ENCODE data around the gene HJV.

Gene HJV

GRCh38 chr1:146020058-146021049 lies 1.2 kb downstream of the HJV start:
- no peak for DNase-seq

DNA sequence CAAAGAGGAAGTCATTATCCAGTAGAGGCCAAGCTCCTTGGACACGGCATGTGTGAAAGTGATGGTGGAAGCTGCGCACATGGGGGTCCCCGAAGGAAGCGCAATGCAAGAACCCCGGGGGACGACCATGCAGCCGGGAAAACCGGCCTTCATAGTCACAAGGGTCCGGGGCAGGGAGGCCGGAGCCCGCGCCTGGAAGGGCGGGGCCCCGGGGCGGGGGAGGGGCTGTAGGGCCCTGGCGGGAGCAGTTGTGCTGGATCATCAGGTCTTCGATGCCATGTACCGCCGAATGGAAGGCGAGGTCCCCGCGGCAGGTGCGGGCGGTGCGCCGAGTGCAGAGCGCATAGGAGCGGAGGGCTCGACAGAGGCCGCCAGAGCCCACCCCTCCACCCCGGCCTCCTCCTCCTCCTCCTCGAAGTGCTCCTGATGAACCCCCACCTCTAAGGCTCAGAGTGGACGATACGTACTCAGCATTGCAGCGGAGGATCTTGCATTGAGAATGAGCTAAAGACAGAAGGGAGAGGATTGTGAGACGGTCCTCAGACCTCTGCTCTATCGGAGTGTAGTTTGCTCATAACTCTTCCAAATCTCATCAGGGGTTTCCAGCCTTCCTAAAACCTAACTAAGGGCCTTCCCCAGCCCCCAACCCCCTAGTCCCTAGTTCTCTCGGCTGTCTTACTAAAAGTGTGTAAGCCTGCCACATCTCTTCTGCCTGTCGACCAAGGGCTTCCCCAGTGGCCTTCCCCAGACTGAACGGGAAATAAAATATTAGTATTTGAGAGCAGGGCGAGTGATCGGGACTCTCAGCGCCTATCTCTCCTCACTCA lies 2.1 kb downstream of the HJV start:
- DNase-seq, result no peak

- no peak for DNase-seq
Observed at GRCh38 chr1:146016891-146017290, 4.6 kb downstream of the HJV start.

- no peak for DNase-seq
Observed at GRCh38 chr1:146013559-146013922, 8.0 kb downstream of the HJV start.

DNA sequence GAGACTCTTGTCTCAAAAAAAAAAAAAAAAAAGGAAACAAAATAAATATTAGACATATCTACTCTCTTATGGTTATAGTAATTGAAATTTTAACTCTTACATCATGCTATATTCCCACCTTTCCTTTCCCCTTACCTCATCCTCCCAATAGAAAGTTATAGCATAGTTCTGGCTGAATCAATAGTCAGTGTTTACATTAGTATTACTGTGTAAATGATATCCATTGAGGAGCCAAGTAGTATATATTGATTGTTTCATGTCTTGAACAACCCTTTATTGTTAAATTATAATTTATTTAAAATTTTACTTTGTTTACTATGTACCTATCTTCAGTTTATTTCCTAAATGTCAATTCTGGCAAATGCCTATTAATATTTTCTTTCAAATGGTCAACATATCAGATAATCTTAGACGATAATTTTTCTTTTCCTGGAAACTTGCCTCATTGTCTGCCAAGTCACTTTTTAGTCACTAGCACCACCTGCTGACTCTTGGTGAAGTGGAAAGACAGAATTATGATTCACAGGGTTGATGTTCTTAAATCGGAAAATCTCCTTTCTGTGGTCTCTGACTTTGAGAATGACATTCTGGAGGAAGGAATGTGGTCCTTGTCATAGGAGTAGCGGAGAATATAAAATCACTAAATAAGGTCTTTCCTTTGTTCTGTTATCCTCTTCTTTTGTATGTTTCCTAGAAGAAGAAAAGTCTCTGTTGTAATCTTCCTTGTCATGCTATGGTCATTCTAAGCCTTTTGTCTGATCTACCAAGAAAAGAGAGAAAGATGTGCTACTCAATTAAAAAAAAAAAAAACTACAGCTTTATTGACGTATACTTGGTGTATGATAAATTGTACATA lies 8.6 kb downstream of the HJV start:
- peak; percentile 34 for DNase-seq

DNA sequence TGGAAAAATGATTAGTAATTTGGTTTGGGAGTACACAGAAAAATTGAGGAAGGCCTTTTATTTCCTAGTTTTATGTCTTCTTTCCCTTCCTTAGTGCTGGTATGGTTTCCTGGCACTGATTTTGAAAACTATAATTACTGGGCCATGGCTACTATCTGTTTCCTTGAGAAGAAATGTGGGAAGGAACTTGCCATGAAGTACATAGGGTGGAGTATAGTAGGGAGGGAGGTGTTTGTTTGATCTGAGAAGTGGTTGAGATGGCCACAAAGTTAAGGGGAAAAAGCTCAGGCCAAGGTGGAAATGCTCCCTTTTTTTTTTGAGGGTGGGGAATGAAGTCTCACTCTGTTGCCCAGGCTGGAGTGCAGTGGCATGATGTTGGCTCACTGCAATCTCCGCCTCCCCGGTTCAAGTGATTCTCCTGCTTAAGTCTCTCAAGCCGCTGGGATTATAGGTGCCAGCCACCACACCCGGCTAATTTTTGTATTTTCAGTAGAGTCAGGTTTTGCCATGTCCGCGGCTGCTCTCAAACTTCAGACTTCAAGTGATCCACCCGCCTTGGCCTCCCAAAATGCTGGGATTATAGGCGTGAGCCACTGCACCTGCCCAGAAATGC lies 11.3 kb downstream of the HJV start:
- no peak for DNase-seq

DNA sequence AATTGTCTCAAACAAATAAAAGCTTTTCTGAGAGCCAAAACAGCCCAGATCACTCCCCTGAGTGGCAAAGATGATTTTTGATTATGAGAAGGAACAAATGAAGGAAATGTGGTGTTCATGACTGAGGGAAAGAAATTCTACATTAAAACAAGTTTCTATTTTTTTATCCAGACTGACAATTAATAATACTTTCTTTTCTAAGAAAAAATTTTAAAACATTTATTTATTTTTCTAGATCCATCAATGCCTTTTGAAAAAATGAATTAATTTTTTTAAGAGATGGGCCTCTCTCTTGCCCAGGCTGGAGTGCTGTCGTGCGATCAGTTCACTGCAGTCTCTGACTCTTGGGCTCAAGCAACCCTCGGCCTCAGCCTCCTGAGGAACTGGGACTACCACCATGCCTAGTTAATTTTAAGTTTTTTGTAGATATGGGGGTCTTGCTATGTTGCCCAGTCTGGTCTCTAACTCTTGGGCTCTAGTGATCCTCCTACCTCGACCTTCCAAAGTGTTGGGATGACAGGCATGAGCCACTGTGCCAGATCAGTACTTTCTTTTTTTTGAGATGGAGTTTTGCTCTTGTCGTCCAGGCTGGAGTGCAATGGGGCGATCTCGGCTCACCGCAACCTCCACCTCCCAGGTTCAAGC lies 13.9 kb downstream of the HJV start:
- DNase-seq, result no peak

DNA sequence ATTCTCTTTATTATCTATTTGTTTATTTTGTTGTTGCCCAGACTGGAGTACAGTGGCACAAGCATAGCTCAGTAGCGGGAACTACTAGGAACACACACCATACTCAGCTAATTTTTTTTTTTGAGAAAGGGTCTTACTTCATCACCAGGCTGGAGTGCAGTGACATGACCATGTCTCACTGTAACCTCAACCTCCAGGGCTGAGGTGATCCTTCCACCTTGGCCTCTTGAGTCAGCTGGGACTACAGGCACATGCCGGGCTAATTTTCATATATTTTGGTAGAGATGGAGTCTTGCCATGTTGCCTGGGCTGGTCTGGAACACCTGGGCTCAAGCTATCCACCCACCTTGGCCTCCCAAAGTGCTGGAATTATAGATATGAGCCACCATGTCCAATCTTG lies 19.8 kb downstream of the HJV start:
- DNase-seq, result no peak

GRCh38 chr1:145999321-146000024 lies 22.1 kb downstream of the HJV start:
- DNase-seq, result no peak

DNA sequence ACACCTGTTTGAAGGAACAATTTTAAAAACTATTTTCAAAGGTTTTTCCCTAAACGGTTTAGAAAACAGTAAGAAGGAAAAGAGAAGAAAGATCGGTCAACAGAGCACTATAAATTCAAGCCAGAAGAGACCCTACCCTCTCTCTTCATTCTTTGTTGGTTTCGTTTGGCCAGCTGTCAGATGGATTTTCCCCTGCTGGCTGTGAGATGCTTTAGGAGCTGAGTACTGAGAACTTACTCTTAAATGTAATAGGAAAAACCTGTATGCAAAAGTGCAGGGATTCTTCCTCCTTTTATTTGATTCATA lies 23.9 kb downstream of the HJV start:
- no peak for DNase-seq

DNA sequence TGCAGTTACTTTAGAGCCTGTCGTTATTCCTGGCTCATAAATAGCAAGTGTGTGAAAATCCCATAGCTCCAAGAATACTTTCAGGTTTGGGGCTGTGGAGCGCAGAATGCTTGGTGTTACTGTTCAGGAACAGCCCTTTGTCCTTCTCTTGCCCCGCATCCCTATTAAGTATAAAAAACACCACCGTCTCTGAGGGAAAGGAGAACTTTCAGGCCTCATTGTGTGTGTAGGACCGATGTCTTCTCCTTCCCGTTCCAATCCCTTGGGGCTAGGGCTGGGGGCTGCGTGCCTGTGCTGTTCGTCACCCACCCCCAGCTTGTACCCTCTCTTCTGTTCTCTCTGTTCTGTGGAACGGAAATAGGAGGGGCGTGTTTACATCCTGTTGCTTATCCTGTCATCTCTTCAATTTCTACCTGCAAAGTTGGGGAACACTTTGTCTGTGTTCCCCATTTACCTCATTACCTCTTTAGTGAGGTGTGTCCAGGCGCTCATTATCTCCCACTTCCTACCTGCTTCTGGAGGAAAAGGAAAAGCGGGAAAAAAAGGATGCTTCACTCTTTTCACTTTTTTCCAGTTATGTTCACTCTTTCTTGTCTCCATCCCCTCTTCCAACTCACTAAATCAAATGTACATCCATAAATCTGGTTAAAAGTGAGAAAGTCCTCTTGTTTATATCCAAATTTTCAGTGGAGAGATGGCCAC lies 24.4 kb downstream of the HJV start:
- DNase-seq, result no peak

DNA sequence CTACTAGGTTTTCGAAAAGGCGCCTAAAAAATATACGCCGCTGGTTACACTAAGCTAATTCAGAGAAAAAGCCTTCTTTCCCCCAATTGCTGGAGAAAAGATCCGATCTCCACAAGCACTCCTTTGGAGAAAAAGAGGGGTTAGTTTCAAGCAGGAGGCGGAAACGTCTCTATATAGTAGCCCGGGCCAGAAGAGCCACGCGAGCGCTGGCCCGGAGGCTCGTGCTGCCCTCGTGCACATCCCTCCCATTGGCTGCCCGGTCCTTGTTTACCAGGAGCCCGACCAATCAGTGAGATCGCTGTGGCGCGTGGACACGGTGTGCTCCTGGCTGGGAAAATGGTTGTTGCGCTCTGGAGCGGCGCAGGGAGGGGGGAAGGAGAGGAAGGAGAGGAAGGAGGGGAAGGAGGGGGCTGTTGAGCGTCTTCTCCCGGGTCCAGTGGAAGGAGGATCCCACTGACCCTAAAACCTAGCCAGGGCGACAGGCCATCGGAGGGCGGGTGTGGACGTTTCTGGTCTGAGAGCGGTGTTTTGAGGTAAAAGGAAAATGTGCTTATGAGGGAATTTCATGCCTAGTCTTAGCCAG lies 25.0 kb downstream of the HJV start, which contains the start of gene TXNIP:
TSS of gene TXNIP (minus strand) at position 147 of the 583 bp plus-strand sequence. CDS start 313 bp downstream, outside the sequence.
- DNase-seq, result peak; percentile 90

DNA sequence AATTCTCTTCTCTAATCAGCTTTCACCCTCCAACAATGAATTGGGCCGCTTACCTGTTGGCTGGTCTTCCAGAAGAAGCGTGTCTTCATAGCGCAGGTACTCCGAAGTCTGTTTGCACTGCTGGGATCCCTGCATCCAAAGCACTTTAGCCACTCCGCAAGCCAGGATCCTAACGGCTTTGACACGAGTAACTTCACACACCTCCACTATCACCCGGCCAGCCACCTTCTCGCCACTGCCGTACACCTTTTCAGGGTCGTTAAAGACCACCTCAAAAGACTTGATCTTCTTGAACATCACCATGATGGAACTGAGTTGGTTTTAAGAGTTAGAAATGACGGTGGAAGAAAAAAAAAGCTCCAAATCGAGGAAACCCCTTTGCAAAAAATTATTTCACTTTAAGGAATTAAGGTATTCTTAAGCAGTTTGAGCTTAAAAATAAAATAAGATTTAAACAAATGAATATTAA lies 25.5 kb downstream of the HJV start:
- no peak for DNase-seq

DNA sequence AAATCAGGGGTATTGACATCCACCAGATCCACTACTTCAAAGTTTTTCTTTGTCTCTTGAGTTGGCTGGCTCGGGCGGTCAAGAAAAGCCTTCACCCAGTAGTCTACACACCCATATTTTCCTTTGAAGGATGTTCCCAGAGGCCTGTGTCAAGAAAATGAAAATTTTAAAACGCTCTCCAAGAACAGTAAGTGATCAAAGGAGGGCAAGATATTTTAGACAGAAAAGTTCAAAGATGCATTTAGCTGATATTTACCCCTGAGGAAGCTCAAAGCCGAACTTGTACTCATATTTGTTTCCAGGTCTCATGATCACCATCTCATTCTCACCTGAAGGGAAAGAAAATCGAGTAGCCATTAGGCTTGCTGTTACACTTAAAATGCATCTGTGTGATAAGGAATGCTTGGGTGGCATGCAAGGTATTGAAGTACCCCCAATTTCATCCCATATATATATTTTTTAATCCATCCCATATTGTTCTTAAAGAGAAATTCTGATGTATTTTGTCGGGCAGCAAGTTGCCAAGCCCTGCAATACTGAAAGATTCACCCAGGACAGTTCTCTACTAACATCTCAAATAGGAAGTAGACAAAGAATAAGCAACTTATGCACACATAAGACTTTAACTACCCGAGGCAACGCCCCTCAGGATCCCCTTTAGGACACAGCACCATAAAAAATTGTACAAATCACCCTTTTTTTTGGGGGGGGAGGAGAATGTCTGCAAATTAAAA lies 26.2 kb downstream of the HJV start:
- no peak for DNase-seq

GRCh38 chr1:145994391-145995120 lies 27.0 kb downstream of the HJV start:
- no peak for DNase-seq

DNA sequence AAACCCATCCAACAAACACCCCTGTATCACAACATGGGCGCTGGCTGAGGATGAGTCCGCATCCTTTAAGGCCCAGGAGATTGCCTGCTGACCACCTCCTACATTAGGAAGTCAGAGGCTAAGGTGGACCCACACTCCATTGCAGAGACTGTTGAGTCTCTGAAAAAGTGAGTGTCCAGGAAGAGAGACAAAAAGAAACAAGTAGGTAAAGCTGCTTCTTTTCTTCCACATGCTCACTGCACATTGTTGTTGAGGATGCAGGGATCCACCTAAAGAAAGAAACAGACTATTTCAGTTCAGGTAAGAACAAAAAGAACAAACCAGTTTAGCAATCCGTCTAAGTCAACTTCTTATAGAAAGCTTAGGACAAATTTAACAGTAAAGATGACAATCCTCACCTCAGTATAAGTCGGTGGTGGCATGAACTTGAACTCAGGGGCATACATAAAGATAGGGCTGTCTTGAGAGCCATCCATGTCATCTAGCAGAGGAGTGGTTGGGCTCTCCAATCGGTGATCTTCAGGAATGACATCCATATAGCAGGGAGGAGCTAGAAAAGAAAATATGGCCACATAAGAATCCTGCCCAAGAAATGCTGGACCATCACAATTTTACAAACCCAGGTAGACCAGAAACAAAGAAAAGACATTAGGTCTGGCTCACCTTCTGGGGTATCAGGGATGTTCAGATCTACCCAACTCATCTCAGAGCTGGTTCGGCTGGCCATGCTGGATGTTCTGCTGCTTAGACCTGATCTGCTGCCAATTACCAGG lies 27.7 kb downstream of the HJV start:
- DNase-seq, result no peak

- no peak for DNase-seq
Observed at GRCh38 chr1:145992958-145993617, 28.4 kb downstream of the HJV start.
